HCT116 (cell line): ENCODE measurements around the gene TMEM132A.

ENCODE experiments used
- ATF3 ChIP-seq: IDR thresholded peaks from 2 replicates; pipeline ENCODE4 v1.6.1; 2012
- CEBPB ChIP-seq: IDR thresholded peaks from 2 replicates; pipeline ENCODE4 v1.6.1; 2012; ENCODE audit warnings: low read depth
- CTCF ChIP-seq, 3 experiments: fragments of 200-600 bp in 1 of 3; sonication (generic) in 1 of 3; IDR thresholded peaks in 2 of 3; conservative IDR thresholded peaks in 1 of 3; 2 replicates each; pipeline ENCODE4 v1.5.1; 2012 to 2017; ENCODE audit warnings: low read depth in 2 of 3, low read length in 2 of 3, antibody characterized with exemption in 1 of 3, borderline replicate concordance in 1 of 3, control low read depth in 1 of 3, mild to moderate bottlenecking in 1 of 3, mixed read lengths in 1 of 3, mixed run types in 1 of 3, moderate library complexity in 1 of 3; ENCODE audit not compliant: insufficient read depth in 1 of 3
- EGR1 ChIP-seq: IDR thresholded peaks from 2 replicates; pipeline ENCODE4 v1.6.1; 2012; ENCODE audit warnings: low read depth
- EZH2 ChIP-seq: fragments of 200-600 bp; sonication (generic); IDR thresholded peaks from 2 replicates; pipeline ENCODE4 v1.6.1; 2017; ENCODE audit warnings: antibody characterized with exemption, mixed run types
- JUND ChIP-seq: IDR thresholded peaks from 2 replicates; pipeline ENCODE4 v1.6.1; 2012
- POLR2A ChIP-seq: IDR thresholded peaks from 2 replicates; pipeline ENCODE4 v1.7.0; 2011; ENCODE audit warnings: borderline replicate concordance; ENCODE audit not compliant: insufficient read depth, insufficient read length; ENCODE audit errors: extremely low read depth
- POLR2AphosphoS5 ChIP-seq: IDR thresholded peaks from 2 replicates; pipeline ENCODE4 v1.6.1; 2011; ENCODE audit warnings: mild to moderate bottlenecking, low read depth, low read length, moderate library complexity
- RAD21 ChIP-seq: IDR thresholded peaks from 2 replicates; pipeline ENCODE4 v1.6.1; 2012; ENCODE audit warnings: low read depth, mild to moderate bottlenecking
- SIN3A ChIP-seq: IDR thresholded peaks from 2 replicates; pipeline ENCODE4 v1.6.1; 2012; ENCODE audit warnings: low read depth
- ZFX ChIP-seq: fragments of 450-650 bp; IDR thresholded peaks from 2 replicates; pipeline ENCODE4 v1.6.1; 2017

GRCh38 chr11:60876168-60876485, 48.1 kb upstream of the TMEM132A start:
- TF ChIP-seq CTCF (IDR thresholded peaks at IDR 0.05 in 2 of 3, conservative IDR thresholded peaks at IDR 0.05 in 1 of 3; ENCODE audit: borderline replicate concordance in 1 of 3, insufficient read depth in 1 of 3, low read depth in 2 of 3, low read length in 2 of 3) (no peak), EZH2 (no peak), POLR2AphosphoS5 (no peak), POLR2A (no peak), EGR1 (no peak), CEBPB (no peak), RAD21 (no peak), ZFX (no peak), JUND (no peak), ATF3 (no peak), SIN3A (no peak)
